ENCODE results near the gene ACKR3.

The ACKR3 gene

DNA sequence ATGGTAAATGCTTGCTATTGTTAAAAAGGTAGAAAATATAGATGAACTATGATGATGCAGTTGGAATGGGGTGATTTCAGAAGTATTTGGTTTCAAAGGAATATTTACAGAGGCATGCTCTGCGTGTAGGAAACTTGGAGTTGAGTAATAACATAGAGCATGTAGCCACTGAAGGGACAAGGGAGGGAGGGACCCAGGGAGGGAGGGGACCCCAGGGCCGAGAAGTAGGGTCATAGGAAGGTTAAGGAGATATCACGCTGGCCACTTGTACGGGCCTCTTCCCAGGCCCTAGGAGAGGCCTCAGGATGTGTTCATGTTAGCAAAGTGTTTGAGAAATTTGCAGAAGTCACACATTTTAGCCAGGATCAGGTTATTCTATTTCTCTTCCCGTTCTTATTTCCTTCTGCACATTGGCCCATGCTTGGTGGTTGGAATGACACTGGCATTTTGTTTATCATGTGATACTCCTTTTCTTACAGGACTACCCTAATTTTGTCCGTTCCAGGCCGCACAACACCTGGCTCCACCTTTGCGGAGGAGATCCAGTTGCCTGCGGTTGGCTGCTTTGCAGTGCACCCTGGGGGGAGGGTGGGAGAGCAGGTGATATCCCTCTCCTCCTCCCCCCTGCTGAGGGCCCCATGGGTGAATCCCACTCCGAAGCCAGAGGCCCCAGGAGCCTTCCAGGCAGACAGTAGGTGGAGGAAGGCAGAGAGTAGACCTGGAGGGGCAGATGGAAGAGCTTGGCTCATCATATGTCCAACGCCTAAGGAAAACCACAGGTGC lies 16.9 kb upstream of the ACKR3 start:
- no peak overlapping the region for H3K4me3 ChIP-seq (ENCODE audit: low read depth, low read length)
- no peak for DNase-seq (ENCODE audit: low read depth)
- TF ChIP-seq, protein P1, sequence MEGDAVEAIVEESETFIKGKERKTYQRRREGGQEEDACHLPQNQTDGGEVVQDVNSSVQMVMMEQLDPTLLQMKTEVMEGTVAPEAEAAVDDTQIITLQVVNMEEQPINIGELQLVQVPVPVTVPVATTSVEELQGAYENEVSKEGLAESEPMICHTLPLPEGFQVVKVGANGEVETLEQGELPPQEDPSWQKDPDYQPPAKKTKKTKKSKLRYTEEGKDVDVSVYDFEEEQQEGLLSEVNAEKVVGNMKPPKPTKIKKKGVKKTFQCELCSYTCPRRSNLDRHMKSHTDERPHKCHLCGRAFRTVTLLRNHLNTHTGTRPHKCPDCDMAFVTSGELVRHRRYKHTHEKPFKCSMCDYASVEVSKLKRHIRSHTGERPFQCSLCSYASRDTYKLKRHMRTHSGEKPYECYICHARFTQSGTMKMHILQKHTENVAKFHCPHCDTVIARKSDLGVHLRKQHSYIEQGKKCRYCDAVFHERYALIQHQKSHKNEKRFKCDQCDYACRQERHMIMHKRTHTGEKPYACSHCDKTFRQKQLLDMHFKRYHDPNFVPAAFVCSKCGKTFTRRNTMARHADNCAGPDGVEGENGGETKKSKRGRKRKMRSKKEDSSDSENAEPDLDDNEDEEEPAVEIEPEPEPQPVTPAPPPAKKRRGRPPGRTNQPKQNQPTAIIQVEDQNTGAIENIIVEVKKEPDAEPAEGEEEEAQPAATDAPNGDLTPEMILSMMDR (IDR thresholded peaks at IDR 0.05; ENCODE audit: low read depth, low read length, missing control alignments) = no peak

DNA sequence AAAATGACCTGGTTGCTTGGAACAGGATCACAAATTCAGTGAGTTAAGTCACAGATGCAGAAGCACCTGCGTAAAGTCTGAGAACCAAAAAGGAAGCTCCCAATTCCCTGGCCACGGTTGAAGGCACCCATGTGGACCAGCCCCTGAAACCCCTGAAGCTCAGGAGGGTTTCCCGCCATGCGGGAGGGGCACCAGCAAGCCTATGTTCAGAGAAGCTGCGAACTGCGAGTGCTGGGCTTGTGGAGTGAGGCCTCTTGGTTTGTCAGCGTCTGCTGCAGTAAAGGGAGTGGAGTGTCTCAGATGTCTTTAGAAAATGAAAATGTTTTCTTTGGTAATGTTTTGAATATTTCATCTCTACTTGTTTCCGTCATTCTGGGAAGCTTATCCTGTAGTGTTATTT lies 16.1 kb upstream of the ACKR3 start:
- TF ChIP-seq, protein P1 (IDR thresholded peaks at IDR 0.05; ENCODE audit: low read depth, low read length, missing control alignments) = no peak
- H3K4me3 ChIP-seq (ENCODE audit: low read depth, low read length) = no peak overlapping the region
- no peak for DNase-seq (ENCODE audit: low read depth)

DNA sequence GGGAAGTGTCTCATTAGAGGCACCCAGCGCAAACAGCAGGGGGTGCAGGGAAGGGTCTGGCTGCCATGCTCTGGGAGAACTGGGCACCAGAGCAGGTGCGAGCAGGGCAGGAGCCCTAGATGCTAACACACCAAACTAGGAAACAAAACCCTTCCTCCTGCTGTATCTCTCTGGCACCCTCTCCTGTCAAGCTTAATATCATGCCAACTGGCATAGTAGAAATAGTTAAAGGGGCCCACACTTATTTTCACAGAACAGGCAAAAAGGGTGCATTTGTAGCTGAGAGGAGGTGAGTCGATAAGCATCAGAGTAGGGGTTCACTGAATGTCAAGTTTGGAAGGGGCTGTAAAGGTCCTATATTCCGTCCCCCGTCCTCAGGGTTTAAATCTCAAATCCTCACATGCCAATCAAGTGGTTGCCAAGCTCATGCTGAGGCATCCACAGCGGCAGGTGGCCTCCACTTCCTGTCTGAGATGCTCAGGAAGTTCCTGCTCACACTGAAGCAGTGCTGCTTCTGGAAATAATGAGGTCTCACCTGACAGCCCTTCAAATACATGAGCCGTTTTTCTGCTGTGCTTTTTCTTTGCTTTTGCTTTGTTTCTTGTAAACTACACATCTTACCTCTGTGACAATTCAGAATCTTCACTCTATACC lies 14.9 kb upstream of the ACKR3 start:
- TF ChIP-seq, protein P1 (IDR thresholded peaks at IDR 0.05; ENCODE audit: low read depth, low read length, missing control alignments) = no peak
- DNase-seq (ENCODE audit: low read depth) = no peak
- no peak overlapping the region for H3K4me3 ChIP-seq (ENCODE audit: low read depth, low read length)

DNA sequence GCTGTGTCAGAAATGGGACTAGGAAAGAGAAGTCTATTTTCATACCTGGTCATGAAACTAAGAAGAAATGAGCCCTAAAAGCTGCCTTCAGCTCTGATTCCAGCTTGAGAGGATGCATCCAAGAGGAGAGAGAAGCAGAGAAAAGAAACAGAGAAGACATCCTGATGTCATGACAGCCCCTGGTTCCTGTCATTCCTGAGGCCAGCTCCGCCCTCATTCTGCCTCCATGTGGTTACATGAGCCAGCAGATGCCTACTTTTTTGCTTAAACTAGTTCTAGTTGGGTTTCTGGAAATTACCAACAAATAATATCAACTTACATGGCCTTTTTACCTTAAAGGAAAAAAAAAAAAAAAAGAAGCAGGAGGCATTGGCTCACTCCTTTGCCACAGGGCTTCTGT lies 14.1 kb upstream of the ACKR3 start:
- TF ChIP-seq, protein P1 (IDR thresholded peaks at IDR 0.05; ENCODE audit: low read depth, low read length, missing control alignments) = no peak
- H3K4me3 ChIP-seq (ENCODE audit: low read depth, low read length) = no peak overlapping the region
- DNase-seq (ENCODE audit: low read depth) = no peak

DNA sequence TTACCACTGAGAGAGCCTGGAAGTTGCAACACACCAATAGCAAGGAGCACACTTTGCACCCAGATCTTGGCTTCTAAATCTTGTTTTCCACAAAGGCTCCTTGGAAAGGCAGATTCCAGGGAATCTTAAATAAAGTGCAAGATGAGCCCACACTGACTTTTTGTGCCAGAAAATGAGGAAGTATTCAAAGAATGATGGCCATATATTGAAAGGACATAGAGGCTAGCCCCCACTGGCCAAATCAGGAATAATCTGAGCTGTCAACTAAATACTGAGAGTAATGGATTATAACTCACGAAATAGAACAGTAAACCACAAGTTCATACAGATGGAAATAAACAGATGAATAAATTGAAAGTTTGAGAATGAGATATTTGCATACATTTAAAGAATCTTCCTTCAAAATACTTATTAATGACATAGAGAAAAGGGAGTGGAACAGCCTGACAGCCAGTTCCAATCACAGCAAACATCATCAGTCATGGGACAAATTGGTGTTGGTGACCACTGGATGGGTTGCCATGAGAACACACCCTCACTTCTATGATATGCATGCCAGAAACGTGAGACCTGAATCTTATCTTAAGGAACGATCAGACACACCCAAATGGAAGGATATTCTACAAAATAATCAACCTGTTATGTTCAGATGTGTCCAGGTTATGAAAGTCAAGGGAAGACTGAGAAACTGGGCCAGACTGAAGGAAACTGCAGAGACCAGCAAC lies 12.2 kb upstream of the ACKR3 start:
- no peak for DNase-seq (ENCODE audit: low read depth)
- TF ChIP-seq, protein P1 (IDR thresholded peaks at IDR 0.05; ENCODE audit: low read depth, low read length, missing control alignments) = no peak
- H3K4me3 ChIP-seq (ENCODE audit: low read depth, low read length) = no peak overlapping the region

DNA sequence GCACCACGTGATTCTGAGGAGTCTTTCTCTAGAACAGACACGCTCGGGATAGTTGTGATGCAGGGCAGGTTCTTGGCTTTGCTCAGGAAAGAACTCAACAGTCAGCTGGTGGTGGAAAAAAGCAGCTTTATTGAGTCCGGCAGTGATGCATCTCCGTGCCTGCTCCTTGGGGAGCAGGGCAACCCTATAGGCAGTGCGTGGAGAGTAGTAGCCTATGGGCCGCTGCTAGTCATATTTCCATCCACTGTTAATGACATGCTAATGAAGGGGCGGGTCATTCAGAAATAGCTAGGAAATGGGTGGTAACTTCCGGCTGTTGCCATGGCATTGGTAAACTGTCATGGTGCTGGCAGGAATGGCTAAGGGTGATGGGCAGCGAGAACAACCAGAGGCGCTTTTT lies 11.6 kb upstream of the ACKR3 start:
- H3K4me3 ChIP-seq (ENCODE audit: low read depth, low read length) = no peak overlapping the region
- no peak for DNase-seq (ENCODE audit: low read depth)
- TF ChIP-seq, protein P1 (IDR thresholded peaks at IDR 0.05; ENCODE audit: low read depth, low read length, missing control alignments) = no peak

Measured in GM12864 (cell line).